Breast epithelium (tissue), 4 donors: ENCODE results near the gene GOLGA8N. TPM values are rescaled to one million over a fixed set of nuclear protein-coding genes. Genes with fewer than 3 reads are reported as not detected.
A peak's percentile ranks its signal among the peaks of the same experiment; 100 is the strongest.

Experiments
- DNase-seq, 2 donors: peaks; one replicate each; pipeline ENCODE4 v3.0.0-alpha.2; 2019; ENCODE audit warnings: low spot score in 2 of 2
- H3K27ac ChIP-seq, 2 donors: fragments of 200-600 bp; sonication (generic) in 1 of 2; one replicate each; pipeline ENCODE4 v1.5.1; 2016 to 2019; ENCODE audit warnings: mild to moderate bottlenecking in 1 of 2
- H3K27me3 ChIP-seq, 2 donors: fragments of 200-600 bp; sonication (generic) in 1 of 2; one replicate each; pipeline versions ENCODE4 v1.5.1 to v1.6.0; 2017 to 2019; ENCODE audit warnings: control low read depth in 1 of 2, mild to moderate bottlenecking in 1 of 2
- H3K36me3 ChIP-seq: fragments of 200-600 bp; one replicate; pipeline ENCODE4 v1.5.1; 2019
- H3K4me1 ChIP-seq, 2 donors: fragments of 200-600 bp; sonication (generic); one replicate each; pipeline ENCODE4 v1.5.1; 2016 to 2019; ENCODE audit warnings: control low read depth in 1 of 2
- H3K4me3 ChIP-seq, 3 donors: fragments of 200-600 bp; sonication (generic); 1 replicate in 2 of 3; 2 replicates in 1 of 3; pipeline ENCODE4 v1.5.1; 2016 to 2019; ENCODE audit warnings: mild to moderate bottlenecking in 3 of 3, moderate library complexity in 2 of 3
- H3K9me3 ChIP-seq, 2 donors: fragments of 200-600 bp; sonication (generic) in 1 of 2; one replicate each; pipeline ENCODE4 v1.5.1; 2016 to 2019; ENCODE audit warnings: control low read depth in 1 of 2
- CTCF ChIP-seq, 3 donors: fragments of 450-650 bp; IDR thresholded peaks; one replicate each; pipeline ENCODE4 v1.5.1; 2016 to 2017; ENCODE audit warnings: antibody characterized with exemption in 3 of 3, mild to moderate bottlenecking in 3 of 3, moderate library complexity in 3 of 3
- POLR2A ChIP-seq: fragments of 450-650 bp; IDR thresholded peaks from one replicate; pipeline ENCODE4 v1.6.1; 2016; ENCODE audit warnings: antibody characterized with exemption, mild to moderate bottlenecking, moderate library complexity
- POLR2AphosphoS5 ChIP-seq, 3 donors: sonication (generic); formaldehyde crosslinking; IDR thresholded peaks; one replicate each; pipeline ENCODE4 v1.6.1; 2017; ENCODE audit warnings: antibody characterized with exemption in 3 of 3
- intact Hi-C: fragments of 100-400 bp; cut with DNase I; formaldehyde crosslinking; loops from one replicate; pipeline ENCODE4 v1.15.1; 2023; ENCODE audit warnings: low total_unique reads
- total RNA-seq, 3 donors: library from RNA; depleted of rRNA; stranded (reverse); fragments of >200 nt; gene quantifications; one replicate each; pipeline ENCODE4 v1.1.0, GENCODE V29; 2016

The GOLGA8N gene
- total RNA-seq, 3 donors from 2014 or later = 9.4 to 13.9 (median 12.1) TPM

DNA sequence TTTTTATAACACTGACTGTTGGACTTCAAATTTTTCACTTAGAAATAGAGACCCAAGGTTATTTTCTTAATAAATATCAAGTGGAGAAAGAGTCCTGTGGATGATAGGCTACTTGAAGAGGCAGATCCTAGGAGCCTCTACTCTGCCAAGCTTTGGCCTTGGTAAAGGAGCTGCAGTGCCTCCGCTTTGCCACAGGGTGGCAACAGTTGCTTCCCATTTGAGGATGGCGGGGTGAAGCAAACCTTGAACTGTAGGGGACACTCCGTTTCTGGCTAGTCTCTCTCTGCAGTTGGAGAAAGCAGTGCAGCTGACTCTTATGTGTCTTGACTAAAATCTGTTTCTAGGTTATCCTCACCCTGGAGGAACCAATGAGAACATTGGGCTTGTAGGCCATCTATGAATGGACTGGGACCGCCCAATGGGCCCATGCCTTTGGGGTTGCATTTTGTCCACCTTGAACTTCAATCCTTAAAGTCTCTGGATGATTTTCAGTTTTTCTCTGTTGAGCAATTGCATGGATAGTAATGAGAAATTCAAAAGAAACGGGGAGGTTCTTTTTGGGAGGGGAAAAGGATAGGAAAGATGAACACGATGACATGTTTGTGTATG lies 58.1 kb downstream of the GOLGA8N start:
- intact Hi-C loops = loop anchor here (10.0 kb wide), 1 partner anchor 1503 kb away; no protein-coding TSS in a partner anchor
- Histone ChIP-seq H3K27me3 (no peaks in the 10 kb centered on the region), H3K4me3 (no peak overlapping the region), H3K36me3 (no peaks in the 10 kb centered on the region), H3K4me1 (no peaks in the 10 kb centered on the region), H3K27ac (no peak overlapping the region), H3K9me3 (no peaks in the 10 kb centered on the region)
- no peak for DNase-seq
- TF ChIP-seq POLR2AphosphoS5 (IDR thresholded peaks at IDR 0.05) (no peak), POLR2A (no peak), CTCF (IDR thresholded peaks at IDR 0.05) (peak in 2 of 3 donors; percentile 54 to 60)

- Histone ChIP-seq H3K36me3 (no peaks in the 10 kb centered on the region), H3K27ac (no peak overlapping the region), H3K4me3 (no peak overlapping the region), H3K9me3 (no peaks in the 10 kb centered on the region), H3K27me3 (no peaks in the 10 kb centered on the region), H3K4me1 (no peaks in the 10 kb centered on the region)
- intact Hi-C loops = loop anchor here (10.0 kb wide), 1 partner anchor 1503 kb away; no protein-coding TSS in a partner anchor
- no peak for DNase-seq
- TF ChIP-seq POLR2A = no peak
Measured at GRCh38 chr15:32652178-32652577, 58.9 kb downstream of the GOLGA8N start.

- Histone ChIP-seq H3K36me3 (no peaks in the 10 kb centered on the region), H3K4me3 (no peak overlapping the region), H3K4me1 (no peaks in the 10 kb centered on the region), H3K27me3 (no peaks in the 10 kb centered on the region), H3K9me3 (no peaks in the 10 kb centered on the region), H3K27ac (no peak overlapping the region)
- TF ChIP-seq CTCF (IDR thresholded peaks at IDR 0.05) (no peak), POLR2A (no peak), POLR2AphosphoS5 (IDR thresholded peaks at IDR 0.05) (no peak)
- intact Hi-C loops = loop anchor here (10.0 kb wide), 1 partner anchor 1499 kb away; no protein-coding TSS in a partner anchor
- DNase-seq = no peak
Measured at GRCh38 chr15:32656091-32656490, 62.8 kb downstream of the GOLGA8N start.

DNA sequence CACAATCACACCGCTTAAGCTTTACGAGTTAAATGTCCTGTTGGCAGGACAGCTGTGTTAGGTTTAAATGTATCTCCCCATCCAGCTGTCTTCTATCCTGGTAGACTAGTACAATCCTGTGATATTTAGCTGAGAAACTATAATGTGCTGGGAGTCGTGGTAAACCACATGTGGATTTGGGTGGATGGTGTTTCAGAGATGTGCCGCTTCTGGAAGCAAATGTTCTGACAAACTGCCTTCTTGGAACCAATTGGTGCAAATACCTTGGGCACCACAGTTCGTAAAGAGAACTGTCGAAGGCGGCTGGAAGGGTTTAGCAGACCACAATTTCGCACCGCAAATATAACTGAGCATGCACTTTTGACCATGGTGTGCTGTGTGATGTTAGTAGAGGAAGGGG lies 63.2 kb downstream of the GOLGA8N start:
- Histone ChIP-seq H3K9me3 (no peaks in the 10 kb centered on the region), H3K4me3 (no peak overlapping the region), H3K27ac (no peak overlapping the region), H3K36me3 (no peaks in the 10 kb centered on the region), H3K27me3 (no peaks in the 10 kb centered on the region), H3K4me1 (no peaks in the 10 kb centered on the region)
- intact Hi-C loops = loop anchor here (10.0 kb wide), 1 partner anchor 1498 kb away; no protein-coding TSS in a partner anchor
- TF ChIP-seq POLR2A = no peak
- no peak for TF ChIP-seq CTCF (IDR thresholded peaks at IDR 0.05)
- TF ChIP-seq POLR2AphosphoS5 (IDR thresholded peaks at IDR 0.05) = no peak
- no peak for DNase-seq

Other genes with a start within 250 kb of the GOLGA8N start
- gene GOLGA8K, start 190.2 kb upstream of the GOLGA8N start, total RNA-seq = under 1 TPM; 0.66 to 0.80 (median 0.73) TPM
- 1 to 10 TPM in 1 of 3 donors, under 1 TPM in 1, not detected in 1; 0.33 to 1.1 TPM for gene GOLGA8O, start 137.8 kb upstream of the GOLGA8N start, total RNA-seq
- 1 to 10 TPM; 1.8 to 2.9 (median 2.0) TPM for gene ARHGAP11A, start 22.0 kb downstream of the GOLGA8N start, total RNA-seq
- 10 to 100 TPM in 1 of 3 donors, 1 to 10 TPM in 1, not detected in 1; 5.0 to 11.1 TPM for gene SCG5, start 48.3 kb downstream of the GOLGA8N start, total RNA-seq
- 10 to 100 TPM in 1 of 3 donors, 1 to 10 TPM in 2; 1.4 to 21.3 (median 2.5) TPM for gene GREM1, start 124.5 kb downstream of the GOLGA8N start, total RNA-seq